ENCODE measurements around the gene RARB.

RARB gene

GRCh38 chr3:25603703-25604102 is 175.6 kb downstream of the RARB start:
- DNase-seq (ENCODE audit: extremely low spot score) = no peak
- TF ChIP-seq SUZ12 (IDR thresholded peaks at IDR 0.05) = no peak
- TF ChIP-seq CTBP1 (IDR thresholded peaks at IDR 0.05; ENCODE audit: borderline replicate concordance) = no peak
- TF ChIP-seq BHLHE40 (IDR thresholded peaks at IDR 0.05; ENCODE audit: borderline replicate concordance) = no peak
- TF ChIP-seq ZNF384 (IDR thresholded peaks at IDR 0.05) = no peak
- no peak for TF ChIP-seq ELF4 (IDR thresholded peaks at IDR 0.05)
- TF ChIP-seq FOXK2 (IDR thresholded peaks at IDR 0.05) = no peak
- TF ChIP-seq LEF1 (IDR thresholded peaks at IDR 0.05; ENCODE audit: borderline replicate concordance) = no peak
- TF ChIP-seq PKNOX1 (IDR thresholded peaks at IDR 0.05) = no peak
- no peak for TF ChIP-seq ARNT (IDR thresholded peaks at IDR 0.05)
- POLR2A ChIA-PET = no interaction called here
- CTCF ChIA-PET = interaction anchor here (1.7 kb wide), 1 partner anchor 9 kb away, joined by 7 read pairs; no protein-coding TSS in a partner anchor

- ChIA-PET CTCF (interaction anchor here (0.6 to 1.7 kb wide), 2 partner anchors 10 to 253 kb away, joined by 4 to 7 read pairs; no protein-coding TSS in a partner anchor), POLR2A (no interaction called here)
- no peak for TF ChIP-seq HDGF (IDR thresholded peaks at IDR 0.05; ENCODE audit: borderline replicate concordance)
- TF ChIP-seq FOXA1 (IDR thresholded peaks at IDR 0.05) = no peak
- no peak for TF ChIP-seq BHLHE40 (IDR thresholded peaks at IDR 0.05; ENCODE audit: borderline replicate concordance)
- no peak for TF ChIP-seq ZNF384 (IDR thresholded peaks at IDR 0.05)
- TF ChIP-seq TARDBP (IDR thresholded peaks at IDR 0.05) = no peak
- no peak for TF ChIP-seq L3MBTL2 (conservative IDR thresholded peaks at IDR 0.05)
- TF ChIP-seq ELF4 (IDR thresholded peaks at IDR 0.05) = no peak
- no peak for TF ChIP-seq ARNT (IDR thresholded peaks at IDR 0.05)
- no peak for TF ChIP-seq FOXK2 (IDR thresholded peaks at IDR 0.05)
- no peak for TF ChIP-seq CTBP1 (IDR thresholded peaks at IDR 0.05; ENCODE audit: borderline replicate concordance)
- no peak for DNase-seq (ENCODE audit: extremely low spot score)
These were observed 176.2 kb downstream of the RARB start for GRCh38 chr3:25604107-25604805.

GRCh38 chr3:25610167-25610566 is 182.1 kb downstream of the RARB start:
- DNase-seq (ENCODE audit: extremely low spot score) = no peak
- CTCF ChIA-PET = no interaction called here
- POLR2A ChIA-PET = no interaction called here
- TF ChIP-seq LEF1 (IDR thresholded peaks at IDR 0.05; ENCODE audit: borderline replicate concordance) (no peak), SP1 (IDR thresholded peaks at IDR 0.05) (no peak), ELF4 (IDR thresholded peaks at IDR 0.05) (no peak), HDGF (IDR thresholded peaks at IDR 0.05; ENCODE audit: borderline replicate concordance) (no peak), BHLHE40 (IDR thresholded peaks at IDR 0.05; ENCODE audit: borderline replicate concordance) (no peak), L3MBTL2 (conservative IDR thresholded peaks at IDR 0.05) (no peak), FOXK2 (IDR thresholded peaks at IDR 0.05) (no peak), SUZ12 (IDR thresholded peaks at IDR 0.05) (no peak), ARNT (IDR thresholded peaks at IDR 0.05) (no peak), CTBP1 (IDR thresholded peaks at IDR 0.05; ENCODE audit: borderline replicate concordance) (no peak), FOXM1 (IDR thresholded peaks at IDR 0.05; ENCODE audit: borderline replicate concordance) (no peak), TARDBP (IDR thresholded peaks at IDR 0.05) (no peak)

GRCh38 chr3:25610779-25611178 is 182.7 kb downstream of the RARB start:
- no peak for TF ChIP-seq ELF4 (IDR thresholded peaks at IDR 0.05)
- no peak for TF ChIP-seq SUZ12 (IDR thresholded peaks at IDR 0.05)
- no peak for TF ChIP-seq CTBP1 (IDR thresholded peaks at IDR 0.05; ENCODE audit: borderline replicate concordance)
- TF ChIP-seq L3MBTL2 (conservative IDR thresholded peaks at IDR 0.05) = no peak
- TF ChIP-seq ARNT (IDR thresholded peaks at IDR 0.05) = no peak
- no peak for TF ChIP-seq LEF1 (IDR thresholded peaks at IDR 0.05; ENCODE audit: borderline replicate concordance)
- no peak for TF ChIP-seq TARDBP (IDR thresholded peaks at IDR 0.05)
- no peak for TF ChIP-seq FOXM1 (IDR thresholded peaks at IDR 0.05; ENCODE audit: borderline replicate concordance)
- TF ChIP-seq FOXA1 (IDR thresholded peaks at IDR 0.05) = no peak
- CTCF ChIA-PET = no interaction called here
- no peak for DNase-seq (ENCODE audit: extremely low spot score)
- POLR2A ChIA-PET = no interaction called here

- ChIA-PET CTCF (no interaction called here), POLR2A (no interaction called here)
- DNase-seq (ENCODE audit: extremely low spot score) = no peak
- TF ChIP-seq CTBP1 (IDR thresholded peaks at IDR 0.05; ENCODE audit: borderline replicate concordance) = no peak
- TF ChIP-seq SUZ12 (IDR thresholded peaks at IDR 0.05) = no peak
- TF ChIP-seq NFRKB (IDR thresholded peaks at IDR 0.05) = no peak
- no peak for TF ChIP-seq TARDBP (IDR thresholded peaks at IDR 0.05)
- TF ChIP-seq PKNOX1 (IDR thresholded peaks at IDR 0.05) = no peak
- no peak for TF ChIP-seq ELF4 (IDR thresholded peaks at IDR 0.05)
These were observed 183.1 kb downstream of the RARB start for GRCh38 chr3:25611193-25611592.

GRCh38 chr3:25618028-25618427 is 190.0 kb downstream of the RARB start:
- POLR2A ChIA-PET = no interaction called here
- TF ChIP-seq ELF4 (IDR thresholded peaks at IDR 0.05) = no peak

GRCh38 chr3:25619382-25619781 is 191.3 kb downstream of the RARB start:
- POLR2A ChIA-PET = no interaction called here
- TF ChIP-seq CTBP1 (IDR thresholded peaks at IDR 0.05; ENCODE audit: borderline replicate concordance) = no peak
- no peak for TF ChIP-seq FOXK2 (IDR thresholded peaks at IDR 0.05)
- no peak for TF ChIP-seq TARDBP (IDR thresholded peaks at IDR 0.05)
- TF ChIP-seq LEF1 (IDR thresholded peaks at IDR 0.05; ENCODE audit: borderline replicate concordance) = no peak
- no peak for TF ChIP-seq PKNOX1 (IDR thresholded peaks at IDR 0.05)
- no peak for TF ChIP-seq SUZ12 (IDR thresholded peaks at IDR 0.05)
- TF ChIP-seq NFRKB (IDR thresholded peaks at IDR 0.05) = no peak
- no peak for TF ChIP-seq ZNF384 (IDR thresholded peaks at IDR 0.05)
- no peak for TF ChIP-seq HDGF (IDR thresholded peaks at IDR 0.05; ENCODE audit: borderline replicate concordance)
- no peak for TF ChIP-seq FOXM1 (IDR thresholded peaks at IDR 0.05; ENCODE audit: borderline replicate concordance)
- TF ChIP-seq SP1 (IDR thresholded peaks at IDR 0.05) = no peak
- TF ChIP-seq L3MBTL2 (conservative IDR thresholded peaks at IDR 0.05) = no peak
- no peak for TF ChIP-seq FOXA1 (IDR thresholded peaks at IDR 0.05)
- no peak for TF ChIP-seq ELF4 (IDR thresholded peaks at IDR 0.05)
- TF ChIP-seq ARNT (IDR thresholded peaks at IDR 0.05) = no peak
- no peak for TF ChIP-seq BHLHE40 (IDR thresholded peaks at IDR 0.05; ENCODE audit: borderline replicate concordance)
- CTCF ChIA-PET = no interaction called here
- DNase-seq (ENCODE audit: extremely low spot score) = no peak

More at GRCh38 chr3:25618028-25618427, 190.0 kb downstream of the RARB start:
- CTCF ChIA-PET = no interaction called here
- no peak for DNase-seq (ENCODE audit: extremely low spot score)
